RWPE1 (cell line): ENCODE results near the gene SLC25A26.

ENCODE experiments used
- CTCF ChIA-PET: fragments of 350-600 bp; sonication (Branson Sonifier 250); formaldehyde crosslinking; extraction: SDS; loops from one replicate; lab custom pipeline; 2021; lab: Yijun Ruan, JAX
- POLR2A ChIA-PET: fragments of 400-600 bp; formaldehyde crosslinking; extraction: SDS; loops from one replicate; lab custom pipeline; 2020; ENCODE audit warnings: antibody characterized with exemption; ENCODE audit not compliant: low non-redundant PET; lab: Yijun Ruan, JAX
- DNase-seq: peaks from one replicate; pipeline ENCODE4 v3.0.0; 2012; ENCODE audit warnings: low spot score
- H3K27ac ChIP-seq: fragments of 450-650 bp; 2 replicates; pipeline ENCODE4 v1.5.1; 2017
- TF ChIP-seq, protein P1 (sequence below): fragments of 450-650 bp; conservative IDR thresholded peaks from 2 replicates; pipeline ENCODE4 v1.5.1; 2017; ENCODE audit warnings: low read depth, mild to moderate bottlenecking

Gene SLC25A26

DNA sequence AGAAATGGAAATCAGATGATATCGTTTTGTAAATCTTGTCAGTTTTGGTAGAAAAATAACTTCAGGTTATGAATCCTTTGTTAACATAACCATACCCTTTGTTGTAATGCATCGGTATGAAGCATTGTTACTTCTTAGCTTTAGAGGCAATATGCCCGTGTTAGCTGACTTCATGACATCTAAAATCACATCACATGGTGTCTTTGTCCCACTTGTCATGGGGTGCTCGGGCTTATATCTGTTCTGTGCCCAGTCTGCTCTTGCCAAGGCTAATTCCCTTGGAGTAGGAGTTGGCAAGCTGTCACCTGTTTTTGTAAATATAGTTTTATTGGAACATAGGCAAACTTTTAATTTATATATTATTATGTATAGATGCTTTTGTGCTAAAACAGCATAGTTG is 39.6 kb downstream of the SLC25A26 start:
- ChIA-PET POLR2A (no interaction called here), CTCF (no interaction called here)
- no peak for DNase-seq
- TF ChIP-seq, protein P1, sequence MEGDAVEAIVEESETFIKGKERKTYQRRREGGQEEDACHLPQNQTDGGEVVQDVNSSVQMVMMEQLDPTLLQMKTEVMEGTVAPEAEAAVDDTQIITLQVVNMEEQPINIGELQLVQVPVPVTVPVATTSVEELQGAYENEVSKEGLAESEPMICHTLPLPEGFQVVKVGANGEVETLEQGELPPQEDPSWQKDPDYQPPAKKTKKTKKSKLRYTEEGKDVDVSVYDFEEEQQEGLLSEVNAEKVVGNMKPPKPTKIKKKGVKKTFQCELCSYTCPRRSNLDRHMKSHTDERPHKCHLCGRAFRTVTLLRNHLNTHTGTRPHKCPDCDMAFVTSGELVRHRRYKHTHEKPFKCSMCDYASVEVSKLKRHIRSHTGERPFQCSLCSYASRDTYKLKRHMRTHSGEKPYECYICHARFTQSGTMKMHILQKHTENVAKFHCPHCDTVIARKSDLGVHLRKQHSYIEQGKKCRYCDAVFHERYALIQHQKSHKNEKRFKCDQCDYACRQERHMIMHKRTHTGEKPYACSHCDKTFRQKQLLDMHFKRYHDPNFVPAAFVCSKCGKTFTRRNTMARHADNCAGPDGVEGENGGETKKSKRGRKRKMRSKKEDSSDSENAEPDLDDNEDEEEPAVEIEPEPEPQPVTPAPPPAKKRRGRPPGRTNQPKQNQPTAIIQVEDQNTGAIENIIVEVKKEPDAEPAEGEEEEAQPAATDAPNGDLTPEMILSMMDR, result no peak
- no peak overlapping the region for H3K27ac ChIP-seq

DNA sequence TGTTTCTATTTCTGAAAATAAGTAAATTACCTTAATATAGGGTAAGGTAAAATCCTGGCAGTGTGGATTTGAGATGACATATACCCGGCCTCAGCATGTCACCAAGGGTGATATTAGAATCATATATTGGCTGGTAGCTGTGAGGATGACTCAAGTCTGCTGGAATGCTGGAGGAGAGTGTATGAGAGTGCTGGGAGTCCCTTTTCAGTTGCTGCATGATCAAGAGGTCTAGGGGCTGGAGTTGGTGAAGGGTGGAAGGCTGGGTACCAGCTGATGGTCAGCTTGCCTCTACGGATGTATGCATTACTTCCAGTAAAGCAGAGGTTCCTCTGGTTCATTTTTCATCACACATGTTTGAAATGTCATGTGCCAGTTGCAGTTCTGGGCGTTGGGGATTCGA is 40.6 kb downstream of the SLC25A26 start:
- POLR2A ChIA-PET, result no interaction called here
- TF ChIP-seq, protein P1, result no peak
- CTCF ChIA-PET, result no interaction called here
- no peak overlapping the region for H3K27ac ChIP-seq
- DNase-seq, result no peak

DNA sequence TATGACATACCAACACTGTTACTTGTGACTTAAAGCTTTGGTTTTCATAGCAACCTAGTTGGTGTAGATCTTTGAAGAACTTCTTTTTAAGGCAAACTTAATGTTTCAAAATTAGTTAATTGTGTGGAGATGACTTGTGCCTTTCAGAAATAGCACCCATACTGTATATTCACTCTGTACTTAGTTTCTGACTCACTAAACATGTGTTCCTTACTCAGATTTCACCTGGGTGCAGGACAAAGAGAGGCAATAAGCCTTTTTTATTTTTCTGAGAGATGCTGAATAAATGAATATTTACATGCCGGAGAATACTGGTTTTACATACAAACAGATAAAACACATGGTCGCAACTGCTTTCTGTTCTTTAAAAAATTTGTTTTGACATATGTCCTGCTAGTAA is 44.8 kb downstream of the SLC25A26 start:
- H3K27ac ChIP-seq, result no peak overlapping the region
- no peak for DNase-seq
- ChIA-PET POLR2A (no interaction called here), CTCF (no interaction called here)
- TF ChIP-seq, protein P1, result no peak

DNA sequence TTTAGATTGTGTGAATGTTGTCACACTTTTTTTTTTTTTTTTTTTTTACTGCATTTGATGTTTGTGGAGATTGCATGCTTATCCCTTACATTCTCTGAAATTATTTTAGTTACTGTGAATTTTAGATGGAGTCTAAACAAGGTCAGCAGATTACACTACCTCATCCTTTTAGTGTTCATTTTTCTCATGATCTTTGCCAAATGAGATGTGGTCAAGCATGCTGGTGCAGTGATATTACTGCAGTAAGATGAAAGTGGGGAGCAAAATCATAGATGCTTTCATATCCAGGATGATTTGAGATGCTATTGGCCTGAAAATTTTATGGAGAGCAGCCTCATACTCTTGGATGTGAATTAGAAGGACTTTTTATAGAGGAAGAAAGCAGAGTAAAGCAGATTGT is 45.8 kb downstream of the SLC25A26 start:
- TF ChIP-seq, protein P1, result no peak
- H3K27ac ChIP-seq, result no peak overlapping the region
- CTCF ChIA-PET, result no interaction called here
- DNase-seq, result no peak
- POLR2A ChIA-PET, result interaction anchor here (0.5 kb wide), 1 partner anchor 10 kb away, joined by 4 read pairs; no protein-coding TSS in a partner anchor

DNA sequence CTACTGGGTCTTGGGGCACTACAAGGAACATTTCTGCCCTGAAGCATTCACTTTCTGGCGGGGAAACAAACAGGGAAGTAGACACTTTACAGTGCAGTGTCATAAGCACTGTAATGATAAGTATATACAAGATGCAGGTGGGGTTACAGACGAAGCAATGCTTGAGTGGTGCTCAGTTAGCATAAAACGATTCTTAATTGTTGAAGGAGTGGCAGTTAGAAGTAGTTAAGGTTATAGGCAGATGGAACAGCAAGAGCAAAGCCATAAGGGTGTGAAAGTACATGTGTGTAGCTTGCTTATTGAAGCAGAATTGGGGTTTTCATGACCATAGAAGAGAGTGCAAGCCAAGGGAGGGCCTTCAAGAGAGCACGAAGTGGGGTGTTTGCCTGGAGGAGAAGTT is 46.2 kb downstream of the SLC25A26 start:
- H3K27ac ChIP-seq, result no peak overlapping the region
- CTCF ChIA-PET, result no interaction called here
- DNase-seq, result no peak
- POLR2A ChIA-PET, result interaction anchor here (0.5 kb wide), 1 partner anchor 9 kb away, joined by 4 read pairs; no protein-coding TSS in a partner anchor
- TF ChIP-seq, protein P1, result no peak

DNA sequence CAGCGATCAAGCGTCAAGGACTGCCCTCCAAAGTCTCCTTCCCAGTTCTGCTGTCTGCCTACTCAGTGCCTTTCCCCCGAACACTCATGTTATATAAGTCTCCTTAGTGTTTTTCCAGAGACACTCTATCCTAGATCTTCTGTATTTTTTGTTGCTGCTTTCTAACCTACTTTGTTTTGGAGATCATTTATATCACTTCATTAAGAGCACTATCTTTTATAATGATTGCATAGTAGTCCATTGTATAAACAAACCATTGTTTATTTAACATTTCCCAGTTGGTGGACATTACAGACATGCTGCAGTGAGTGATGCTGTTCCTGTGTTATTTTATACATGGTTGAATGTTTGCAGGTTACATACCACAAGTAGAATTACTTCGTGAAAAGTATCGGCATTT is 47.1 kb downstream of the SLC25A26 start:
- TF ChIP-seq, protein P1, result no peak
- ChIA-PET POLR2A (no interaction called here), CTCF (no interaction called here)
- no peak for DNase-seq
- no peak overlapping the region for H3K27ac ChIP-seq

DNA sequence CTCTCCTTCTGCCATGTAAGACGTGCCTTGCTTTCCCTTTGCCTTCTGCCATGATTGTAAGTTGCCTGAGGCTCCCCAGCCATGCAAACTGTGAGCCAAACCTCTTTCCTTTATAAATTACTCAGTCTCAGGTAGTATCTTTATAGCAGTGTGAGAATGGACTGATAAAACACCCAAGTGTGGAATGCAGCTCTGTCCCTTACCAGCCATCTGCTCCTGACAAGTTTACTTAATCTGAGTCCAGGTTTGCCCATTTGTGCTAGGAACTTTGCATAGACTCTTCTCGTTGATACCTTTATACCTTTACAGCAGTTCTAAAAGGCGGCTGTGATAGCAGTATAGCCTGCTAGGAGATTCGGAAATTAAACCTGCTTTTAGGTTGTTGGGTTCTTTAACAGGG is 48.1 kb downstream of the SLC25A26 start:
- H3K27ac ChIP-seq, result no peak overlapping the region
- no peak for DNase-seq
- ChIA-PET CTCF (no interaction called here), POLR2A (no interaction called here)
- TF ChIP-seq, protein P1, result no peak
